ENCODE data around the gene LRSAM1. TPM values are rescaled to one million over a fixed set of nuclear protein-coding genes. Genes with fewer than 3 reads are reported as not detected.

Gene LRSAM1
- total and polyA plus RNA-seq, 9 donors, result 9.0 to 28.5 (median 17.4) TPM

DNA sequence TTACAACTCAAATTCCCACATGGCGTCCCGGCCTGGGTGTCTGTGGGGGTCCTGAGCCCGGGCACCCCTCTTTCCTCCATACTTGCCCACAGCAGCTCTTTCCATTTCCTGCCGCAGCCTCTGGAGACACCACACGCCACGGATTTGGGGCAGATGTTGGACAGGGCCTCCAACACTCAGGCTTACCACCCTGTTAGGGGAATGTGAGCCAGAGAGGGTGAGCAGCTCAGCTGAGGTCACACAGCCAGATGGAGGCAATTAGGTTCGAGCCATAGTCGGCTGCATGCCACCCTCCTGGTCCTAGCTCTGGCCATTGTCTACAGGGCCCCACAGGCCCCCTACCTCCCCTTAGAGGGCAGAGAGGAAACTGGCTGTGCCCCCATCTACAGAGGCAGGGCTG lies 85.2 kb downstream of the LRSAM1 start:
- peaks cover 37% of the 10 kb centered on the region for H3K4me1 ChIP-seq (ENCODE audit: insufficient read depth)
- no peaks in the 10 kb centered on the region for H3K9me3 ChIP-seq
- DNase-seq, result peak in 1 of 5 donors; percentile 24
- 78 to 85% (median 82%) methylated on average over 7 to 8 of the region's 8 CpGs for WGBS, 3 donors
- no peak overlapping the region for H3K4me3 ChIP-seq
- H3K36me3 ChIP-seq, result no peaks in the 10 kb centered on the region
- no peak for TF ChIP-seq POLR2A (IDR thresholded peaks at IDR 0.05)
- H3K27me3 ChIP-seq, result no peaks in the 10 kb centered on the region
- peak overlapping the region; percentile 49 to 78 for H3K27ac ChIP-seq
- intact Hi-C loops (cut with DNase I), result no loop called here

GRCh38 chr9:127537014-127537413 lies 85.7 kb downstream of the LRSAM1 start:
- intact Hi-C loops (cut with DNase I), result no loop called here
- H3K27ac ChIP-seq, result peak overlapping the region; percentile 49 to 78
- H3K36me3 ChIP-seq, result no peaks in the 10 kb centered on the region
- H3K4me3 ChIP-seq, result no peak overlapping the region
- no peaks in the 10 kb centered on the region for H3K9me3 ChIP-seq
- peak in 1 of 5 donors; percentile 25 for DNase-seq
- WGBS, 3 donors, result 47 to 61% (median 57%) methylated on average over 8 of the region's 8 CpGs
- TF ChIP-seq EP300 (IDR thresholded peaks at IDR 0.05) (no peak), CTCF (IDR thresholded peaks at IDR 0.05) (no peak), POLR2A (IDR thresholded peaks at IDR 0.05) (no peak)
- H3K27me3 ChIP-seq, result no peaks in the 10 kb centered on the region
- H3K4me1 ChIP-seq (ENCODE audit: insufficient read depth), result peaks cover 37% of the 10 kb centered on the region

- Histone ChIP-seq H3K4me3 (no peak overlapping the region), H3K36me3 (no peaks in the 10 kb centered on the region), H3K27me3 (no peaks in the 10 kb centered on the region), H3K27ac (peak overlapping the region in 1 of 2 donors; percentile 62), H3K9me3 (no peaks in the 10 kb centered on the region), H3K4me1 (ENCODE audit: insufficient read depth) (peaks cover 37% of the 10 kb centered on the region)
- intact Hi-C loops (cut with DNase I), result no loop called here
- DNase-seq, result no peak
- TF ChIP-seq CTCF (IDR thresholded peaks at IDR 0.05) (no peak), EP300 (IDR thresholded peaks at IDR 0.05) (no peak), POLR2A (IDR thresholded peaks at IDR 0.05) (no peak)
- WGBS, 3 donors, result 67 to 78% (median 71%) methylated on average over 3 of the region's 3 CpGs
Measured at GRCh38 chr9:127537792-127538191, 86.5 kb downstream of the LRSAM1 start.

- no peak for DNase-seq
- H3K27ac ChIP-seq, result peak overlapping the region in 1 of 2 donors; percentile 38
- TF ChIP-seq EP300 (IDR thresholded peaks at IDR 0.05), result no peak
- no peak for TF ChIP-seq POLR2A (IDR thresholded peaks at IDR 0.05)
- no peak for TF ChIP-seq CTCF (IDR thresholded peaks at IDR 0.05)
- 64 to 76% (median 68%) methylated on average over 4 of the region's 4 CpGs for WGBS, 3 donors
- intact Hi-C loops (cut with DNase I), result no loop called here
- peaks cover 36% of the 10 kb centered on the region for H3K4me1 ChIP-seq (ENCODE audit: insufficient read depth)
- no peak overlapping the region for H3K4me3 ChIP-seq
- H3K36me3 ChIP-seq, result no peaks in the 10 kb centered on the region
- H3K9me3 ChIP-seq, result no peaks in the 10 kb centered on the region
- no peaks in the 10 kb centered on the region for H3K27me3 ChIP-seq
Measured at GRCh38 chr9:127538849-127539258, 87.5 kb downstream of the LRSAM1 start.

DNA sequence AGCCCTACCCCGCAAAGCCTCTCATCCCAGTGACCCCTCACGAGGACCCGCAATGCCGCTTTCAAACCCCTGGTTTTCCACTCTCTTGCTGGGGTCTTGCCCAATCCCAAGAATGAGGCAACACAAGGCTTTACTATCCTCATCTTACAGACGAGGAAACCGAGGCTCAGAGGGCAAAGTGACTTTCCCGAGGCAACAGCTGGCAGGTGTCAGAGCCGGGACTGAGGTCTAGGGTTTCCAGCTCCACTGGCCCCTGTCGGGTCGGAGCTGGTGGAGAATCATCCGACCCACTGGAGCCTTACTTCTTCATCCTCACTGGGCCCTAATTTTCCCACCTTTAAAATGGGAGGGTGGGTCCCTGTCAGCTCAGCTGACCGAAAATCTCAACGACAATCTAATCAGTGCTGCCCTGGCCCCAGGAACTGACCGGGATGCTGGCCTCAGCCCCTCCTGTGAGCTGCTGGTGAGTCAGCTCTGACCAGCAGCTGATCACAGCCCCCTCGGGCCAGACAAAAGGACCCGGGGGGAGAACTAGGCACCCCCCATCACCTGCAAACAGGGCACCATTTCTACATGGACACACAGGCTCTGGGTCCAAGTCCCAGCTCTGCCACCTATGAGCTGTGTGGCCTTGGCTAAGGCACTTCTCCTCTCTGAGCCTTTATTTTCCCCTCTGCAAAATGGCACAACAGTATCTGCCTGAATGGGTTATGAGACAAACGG lies 88.1 kb downstream of the LRSAM1 start:
- intact Hi-C loops (cut with DNase I), result no loop called here
- TF ChIP-seq POLR2A (IDR thresholded peaks at IDR 0.05), result no peak
- TF ChIP-seq EP300 (IDR thresholded peaks at IDR 0.05), result no peak
- TF ChIP-seq CTCF (IDR thresholded peaks at IDR 0.05), result no peak
- 63 to 69% (median 64%) methylated on average over 17 of the region's 17 CpGs for WGBS, 3 donors

More for the DNA sequence above, 88.1 kb downstream of the LRSAM1 start:
- peaks cover 32% of the 10 kb centered on the region for H3K4me1 ChIP-seq (ENCODE audit: insufficient read depth)
- no peaks in the 10 kb centered on the region for H3K27me3 ChIP-seq
- DNase-seq, result no peak
- no peak overlapping the region for H3K4me3 ChIP-seq
- no peaks in the 10 kb centered on the region for H3K9me3 ChIP-seq
- no peaks in the 10 kb centered on the region for H3K36me3 ChIP-seq
- peak overlapping the region; percentile 30 to 38 for H3K27ac ChIP-seq
